Trophoblast cell (in vitro differentiated cells and primary cell): ENCODE measurements around the gene ZNF592.

Experiments used
- DNase-seq, 2 donors: peaks; one replicate each; pipeline ENCODE4 v3.0.0-alpha.2; 2016
- H2AFZ ChIP-seq: 2 replicates; pipeline ENCODE4 v1.6.1; 2013; ENCODE audit warnings: low read length, moderate library complexity, mild to moderate bottlenecking; ENCODE audit not compliant: insufficient read depth, poor library complexity
- H2AK5ac ChIP-seq: 2 replicates; pipeline ENCODE4 v1.6.1; 2013; ENCODE audit warnings: mild to moderate bottlenecking, low read length
- H2BK120ac ChIP-seq: 2 replicates; pipeline ENCODE4 v1.6.1; 2013; ENCODE audit warnings: low read length, mild to moderate bottlenecking, moderate library complexity; ENCODE audit not compliant: insufficient read depth, poor library complexity
- H2BK12ac ChIP-seq: 2 replicates; pipeline ENCODE4 v1.6.1; 2013; ENCODE audit warnings: mild to moderate bottlenecking, low read length, moderate library complexity
- H2BK5ac ChIP-seq: 2 replicates; pipeline ENCODE4 v1.6.1; 2013; ENCODE audit warnings: low read length, low read depth, moderate library complexity, mild to moderate bottlenecking; ENCODE audit not compliant: poor library complexity
- H3K14ac ChIP-seq: 2 replicates; pipeline ENCODE4 v1.6.1; 2013; ENCODE audit warnings: mild to moderate bottlenecking, low read length
- H3K18ac ChIP-seq: 2 replicates; pipeline ENCODE4 v1.6.1; 2013; ENCODE audit warnings: mild to moderate bottlenecking, low read length
- H3K23ac ChIP-seq: 2 replicates; pipeline ENCODE4 v1.6.1; 2013; ENCODE audit warnings: low read length
- H3K27ac ChIP-seq: 2 replicates; pipeline ENCODE4 v1.5.1; 2013; ENCODE audit warnings: low read depth, mild to moderate bottlenecking, inconsistent platforms, low read length, moderate library complexity
- H3K27me3 ChIP-seq: 2 replicates; pipeline ENCODE4 v1.6.1; 2013; ENCODE audit warnings: inconsistent platforms, mild to moderate bottlenecking, low read length, moderate library complexity; ENCODE audit not compliant: insufficient read depth
- H3K36me3 ChIP-seq, 2 experiments: 1 replicate in 1 of 2; 2 replicates in 1 of 2; pipeline ENCODE4 v1.6.1; 2013; ENCODE audit warnings: low read length in 2 of 2, mild to moderate bottlenecking in 2 of 2, moderate library complexity in 1 of 2; ENCODE audit not compliant: insufficient read depth in 2 of 2, control insufficient read depth in 1 of 2
- H3K4ac ChIP-seq: 2 replicates; pipeline ENCODE4 v1.6.1; 2013; ENCODE audit warnings: low read depth, mild to moderate bottlenecking, low read length, moderate library complexity
- H3K4me1 ChIP-seq, 2 experiments: 1 replicate in 1 of 2; 2 replicates in 1 of 2; pipeline ENCODE4 v1.6.1; 2013; ENCODE audit warnings: low read length in 2 of 2, mild to moderate bottlenecking in 2 of 2, moderate library complexity in 1 of 2; ENCODE audit not compliant: insufficient read depth in 2 of 2, control insufficient read depth in 1 of 2
- H3K4me2 ChIP-seq: 2 replicates; pipeline ENCODE4 v1.6.1; 2013; ENCODE audit warnings: inconsistent platforms, mild to moderate bottlenecking, low read length, moderate library complexity
- H3K4me3 ChIP-seq: 2 replicates; pipeline ENCODE4 v1.5.1; 2013; ENCODE audit warnings: mild to moderate bottlenecking, low read depth, low read length, inconsistent platforms
- H3K79me1 ChIP-seq: one replicate; pipeline ENCODE4 v1.6.1; 2013; ENCODE audit warnings: low read length
- H3K79me2 ChIP-seq: 2 replicates; pipeline ENCODE4 v1.6.1; 2013; ENCODE audit warnings: low read length, mild to moderate bottlenecking; ENCODE audit not compliant: control insufficient read depth, insufficient read depth, poor library complexity
- H3K9ac ChIP-seq: 2 replicates; pipeline ENCODE4 v1.6.1; 2013; ENCODE audit warnings: mild to moderate bottlenecking, low read length
- H3K9me3 ChIP-seq: 2 replicates; pipeline ENCODE4 v1.6.1; 2013; ENCODE audit warnings: low read depth, mild to moderate bottlenecking, control low read depth, inconsistent platforms, low read length; ENCODE audit not compliant: insufficient read depth
- H4K12ac ChIP-seq: 2 replicates; pipeline ENCODE4 v1.6.1; 2013; ENCODE audit warnings: low read depth, mild to moderate bottlenecking, low read length, moderate library complexity
- H4K8ac ChIP-seq: 2 replicates; pipeline ENCODE4 v1.6.1; 2013; ENCODE audit warnings: low read depth, mild to moderate bottlenecking, low read length, moderate library complexity
- H4K91ac ChIP-seq: one replicate; pipeline ENCODE4 v1.6.1; 2013; ENCODE audit warnings: low read depth, mild to moderate bottlenecking, low read length, moderate library complexity
- WGBS: extraction: QIAGEN DNeasy Blood & Tissue Kit; methylation state at CpG from one replicate; pipeline ENCODE4 v1.1.7; 2013; ENCODE audit warnings: missing lambda C conversion rate; ENCODE audit not compliant: insufficient read length, insufficient coverage; ENCODE audit errors: extremely low coverage; 5-methylcytosine and 5-hydroxymethylcytosine counted together

The ZNF592 gene

DNA sequence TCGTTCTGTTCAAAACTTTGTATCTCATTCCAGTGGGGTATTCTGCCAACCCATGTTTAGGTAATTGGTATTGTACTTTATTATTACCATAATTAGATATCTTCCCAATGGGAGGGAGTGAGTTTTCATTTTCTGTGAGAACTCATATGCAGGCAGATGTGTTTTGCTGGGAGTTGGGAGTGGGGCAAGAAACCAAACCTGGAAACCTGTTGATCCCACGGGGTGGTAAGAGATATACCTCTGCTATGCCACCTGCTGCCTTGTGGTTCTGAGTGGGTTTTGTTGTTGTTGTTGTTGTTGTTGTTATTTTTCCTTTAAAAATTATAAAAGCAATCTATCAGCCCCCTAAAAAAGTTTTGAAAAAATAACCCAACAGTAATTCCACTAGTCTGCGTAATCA, 32.1 kb downstream of the ZNF592 start:
- no peak overlapping the region for H2BK120ac ChIP-seq
- no peak overlapping the region for H2AFZ ChIP-seq
- no peaks in the 10 kb centered on the region for H3K27me3 ChIP-seq
- no peak overlapping the region for H4K12ac ChIP-seq
- H3K4me3 ChIP-seq, result no peak overlapping the region
- H3K18ac ChIP-seq, result no peak overlapping the region
- no peak overlapping the region for H4K8ac ChIP-seq
- no peak overlapping the region for H2AK5ac ChIP-seq
- H3K4me1 ChIP-seq, result peaks cover 0 to 3% of the 10 kb centered on the region in 2 experiments
- no peak overlapping the region for H3K14ac ChIP-seq
- H3K9ac ChIP-seq, result no peak overlapping the region
- no peak overlapping the region for H3K27ac ChIP-seq
- DNase-seq, result no peak
- H4K91ac ChIP-seq, result no peak overlapping the region
- H3K79me2 ChIP-seq, result no peaks in the 10 kb centered on the region
- H3K4ac ChIP-seq, result no peak overlapping the region
- H3K4me2 ChIP-seq, result no peak overlapping the region
- no peak overlapping the region for H3K23ac ChIP-seq
- no CpG with 5 or more reads among the region's 3 CpGs for WGBS
- peaks cover 32 to 41% of the 10 kb centered on the region in 2 experiments for H3K36me3 ChIP-seq
- no peak overlapping the region for H2BK5ac ChIP-seq
- H3K79me1 ChIP-seq, result no peaks in the 10 kb centered on the region
- H3K9me3 ChIP-seq, result no peaks in the 10 kb centered on the region
- no peak overlapping the region for H2BK12ac ChIP-seq

DNA sequence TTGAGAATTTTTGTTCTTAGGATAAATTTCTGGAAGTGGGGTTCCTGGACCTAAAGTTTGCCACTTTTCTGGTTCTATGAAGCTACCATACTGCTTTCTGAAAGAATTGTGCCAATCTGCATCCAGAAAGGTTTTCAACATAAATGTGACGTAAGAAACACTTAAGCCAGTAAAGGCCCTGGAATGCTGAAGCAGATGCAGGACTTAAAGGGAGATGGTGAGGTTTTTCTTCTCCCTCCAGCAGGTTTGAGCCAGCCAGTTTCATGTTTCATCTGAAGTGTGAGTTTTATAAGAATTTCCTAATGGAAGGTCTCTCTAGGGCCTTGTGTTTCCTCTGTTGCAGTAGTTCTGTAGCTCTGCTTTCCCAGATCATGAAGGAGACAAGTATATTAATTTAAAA, 33.1 kb downstream of the ZNF592 start:
- Histone ChIP-seq H3K4ac (no peak overlapping the region), H2BK5ac (no peak overlapping the region), H3K18ac (no peak overlapping the region), H3K79me1 (no peaks in the 10 kb centered on the region), H3K79me2 (no peaks in the 10 kb centered on the region), H3K9ac (no peak overlapping the region), H2BK120ac (no peak overlapping the region), H3K14ac (no peak overlapping the region), H4K8ac (no peak overlapping the region), H3K9me3 (no peaks in the 10 kb centered on the region), H4K12ac (no peak overlapping the region), H2BK12ac (no peak overlapping the region), H3K4me1 (no peaks in the 10 kb centered on the region), H2AK5ac (no peak overlapping the region), H3K4me3 (no peak overlapping the region), H2AFZ (no peak overlapping the region), H3K27me3 (no peaks in the 10 kb centered on the region), H3K23ac (no peak overlapping the region), H3K36me3 (peaks cover 36 to 46% of the 10 kb centered on the region in 2 experiments), H4K91ac (no peak overlapping the region), H3K27ac (no peak overlapping the region), H3K4me2 (no peak overlapping the region)
- WGBS, result no CpG with 5 or more reads among the region's 1 CpG
- DNase-seq, result no peak

DNA sequence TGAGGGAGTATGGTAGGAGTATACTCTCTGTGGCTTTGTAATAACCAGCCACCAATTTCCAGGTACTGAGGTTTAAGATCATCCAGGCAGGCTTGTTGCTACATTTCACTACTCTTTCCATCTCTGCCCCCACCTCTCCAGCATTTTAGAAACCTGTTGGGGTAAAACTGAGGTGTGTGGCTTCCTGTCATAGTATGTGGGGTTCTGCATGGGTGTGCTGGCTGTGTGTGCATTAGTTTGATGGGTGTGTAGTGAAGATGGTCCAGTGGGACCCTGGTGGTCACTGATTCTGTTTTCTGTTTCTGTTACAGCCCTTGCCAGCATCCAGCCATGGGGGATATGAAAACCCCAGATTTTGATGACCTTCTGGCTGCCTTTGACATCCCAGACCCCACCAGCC, 34.0 kb downstream of the ZNF592 start:
- no peak overlapping the region for H2AK5ac ChIP-seq
- no peaks in the 10 kb centered on the region for H3K79me1 ChIP-seq
- no peak overlapping the region for H2BK120ac ChIP-seq
- H3K27me3 ChIP-seq, result no peaks in the 10 kb centered on the region
- no peaks in the 10 kb centered on the region for H3K9me3 ChIP-seq
- H3K79me2 ChIP-seq, result no peaks in the 10 kb centered on the region
- H3K4me1 ChIP-seq, result no peaks in the 10 kb centered on the region
- no peak overlapping the region for H3K18ac ChIP-seq
- H3K23ac ChIP-seq, result no peak overlapping the region
- H3K4me2 ChIP-seq, result no peak overlapping the region
- H3K9ac ChIP-seq, result no peak overlapping the region
- no peak overlapping the region for H4K12ac ChIP-seq
- no peak overlapping the region for H2BK5ac ChIP-seq
- H2AFZ ChIP-seq, result no peak overlapping the region
- no peak overlapping the region for H3K4me3 ChIP-seq
- H3K14ac ChIP-seq, result no peak overlapping the region
- no peak overlapping the region for H3K4ac ChIP-seq
- H4K91ac ChIP-seq, result no peak overlapping the region
- peaks cover 42 to 51% of the 10 kb centered on the region in 2 experiments for H3K36me3 ChIP-seq
- no peak overlapping the region for H4K8ac ChIP-seq
- no peak overlapping the region for H3K27ac ChIP-seq
- H2BK12ac ChIP-seq, result no peak overlapping the region
- DNase-seq, result no peak

DNA sequence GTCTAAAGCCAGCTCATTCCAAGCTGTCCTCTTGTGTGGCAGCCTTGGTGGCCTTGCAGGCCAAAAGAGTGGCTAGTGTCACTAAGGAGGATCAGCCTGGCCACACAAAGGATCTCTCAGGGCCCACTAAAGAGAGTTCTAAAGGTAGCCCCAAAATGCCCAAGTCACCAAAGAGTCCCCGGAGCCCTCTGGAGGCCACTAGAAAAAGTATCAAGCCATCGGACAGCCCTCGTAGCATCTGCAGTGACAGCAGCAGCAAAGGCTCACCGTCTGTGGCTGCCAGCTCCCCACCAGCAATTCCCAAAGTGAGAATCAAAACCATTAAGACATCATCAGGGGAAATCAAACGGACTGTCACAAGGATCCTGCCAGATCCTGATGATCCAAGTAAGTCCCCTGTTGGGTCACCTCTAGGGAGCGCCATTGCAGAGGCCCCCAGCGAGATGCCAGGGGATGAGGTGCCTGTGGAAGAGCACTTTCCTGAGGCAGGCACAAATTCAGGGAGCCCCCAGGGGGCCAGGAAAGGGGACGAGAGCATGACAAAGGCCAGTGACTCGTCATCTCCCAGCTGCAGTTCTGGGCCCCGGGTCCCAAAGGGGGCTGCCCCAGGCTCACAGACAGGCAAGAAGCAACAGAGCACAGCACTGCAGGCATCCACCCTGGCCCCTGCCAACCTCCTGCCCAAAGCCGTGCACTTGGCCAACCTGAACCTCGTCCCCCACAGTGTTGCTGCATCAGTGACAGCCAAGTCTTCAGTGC, 35.3 kb downstream of the ZNF592 start:
- no peak overlapping the region for H3K18ac ChIP-seq
- H3K23ac ChIP-seq, result no peak overlapping the region
- H4K8ac ChIP-seq, result no peak overlapping the region
- DNase-seq, result no peak
- no peaks in the 10 kb centered on the region for H3K79me1 ChIP-seq
- no peak overlapping the region for H3K4ac ChIP-seq
- no peak overlapping the region for H2BK12ac ChIP-seq
- no peak overlapping the region for H2BK5ac ChIP-seq
- no peak overlapping the region for H3K14ac ChIP-seq
- WGBS, result no CpG with 5 or more reads among the region's 12 CpGs
- H3K4me1 ChIP-seq, result no peaks in the 10 kb centered on the region
- H3K27me3 ChIP-seq, result no peaks in the 10 kb centered on the region
- no peak overlapping the region for H3K9ac ChIP-seq
- no peak overlapping the region for H3K4me3 ChIP-seq
- no peak overlapping the region for H2BK120ac ChIP-seq
- no peak overlapping the region for H3K27ac ChIP-seq
- H3K79me2 ChIP-seq, result no peaks in the 10 kb centered on the region
- H3K9me3 ChIP-seq, result no peaks in the 10 kb centered on the region
- H2AK5ac ChIP-seq, result no peak overlapping the region
- H2AFZ ChIP-seq, result no peak overlapping the region
- H4K91ac ChIP-seq, result no peak overlapping the region
- H3K4me2 ChIP-seq, result no peak overlapping the region
- no peak overlapping the region for H4K12ac ChIP-seq
- peaks cover 39 to 45% of the 10 kb centered on the region in 2 experiments for H3K36me3 ChIP-seq
